Esophagus (tissue), 2 donors: ENCODE results near the gene GNG2. TPM values are rescaled to one million over a fixed set of nuclear protein-coding genes. Genes with fewer than 3 reads are reported as not detected.

Source experiments
- H3K27ac ChIP-seq, 2 donors: one replicate each; pipeline ENCODE4 v1.5.1; 2013; ENCODE audit warnings: low read depth in 2 of 2, mild to moderate bottlenecking in 2 of 2, inconsistent platforms in 1 of 2, low read length in 1 of 2, moderate library complexity in 1 of 2
- H3K27me3 ChIP-seq, 2 donors: one replicate each; pipeline ENCODE4 v1.6.1; 2013; ENCODE audit warnings: low read length in 2 of 2, control low read depth in 1 of 2, mild to moderate bottlenecking in 1 of 2; ENCODE audit not compliant: insufficient read depth in 2 of 2, control insufficient read depth in 1 of 2
- H3K36me3 ChIP-seq, 2 donors: one replicate each; pipeline ENCODE4 v1.6.1; 2013; ENCODE audit warnings: low read length in 1 of 2; ENCODE audit not compliant: control insufficient read depth in 2 of 2, insufficient read depth in 2 of 2
- H3K4me1 ChIP-seq, 2 donors: one replicate each; pipeline ENCODE4 v1.6.1; 2013; ENCODE audit warnings: low read length in 1 of 2; ENCODE audit not compliant: control insufficient read depth in 2 of 2, insufficient read depth in 2 of 2
- H3K4me3 ChIP-seq, 2 donors: one replicate each; pipeline ENCODE4 v1.5.1; 2013; ENCODE audit warnings: low read length in 2 of 2, mild to moderate bottlenecking in 2 of 2, low read depth in 1 of 2, moderate library complexity in 1 of 2
- H3K9me3 ChIP-seq, 2 donors: one replicate each; pipeline ENCODE4 v1.6.1; 2013; ENCODE audit warnings: mild to moderate bottlenecking in 2 of 2, low read depth in 1 of 2, low read length in 1 of 2, moderate library complexity in 1 of 2; ENCODE audit not compliant: control insufficient read depth in 2 of 2, insufficient read depth in 1 of 2
- WGBS, 2 donors: extraction: QIAGEN DNeasy Blood & Tissue Kit; methylation state at CpG; one replicate each; pipeline ENCODE4 v1.1.7; 2013; 5-methylcytosine and 5-hydroxymethylcytosine counted together
- polyA plus RNA-seq, 2 donors: library from polyadenylated mRNA; stranded (reverse); fragments of 200-250 nt; gene quantifications; one replicate each; pipeline ENCODE4 v1.2.3, GENCODE V29; 2013
- donor health status: healthy with polysubstance abuse.
- donor health status: Bipolar disorder and iron deficiency.

Gene GNG2
- polyA plus RNA-seq, 2 donors: 1.6 to 2.0 TPM

DNA sequence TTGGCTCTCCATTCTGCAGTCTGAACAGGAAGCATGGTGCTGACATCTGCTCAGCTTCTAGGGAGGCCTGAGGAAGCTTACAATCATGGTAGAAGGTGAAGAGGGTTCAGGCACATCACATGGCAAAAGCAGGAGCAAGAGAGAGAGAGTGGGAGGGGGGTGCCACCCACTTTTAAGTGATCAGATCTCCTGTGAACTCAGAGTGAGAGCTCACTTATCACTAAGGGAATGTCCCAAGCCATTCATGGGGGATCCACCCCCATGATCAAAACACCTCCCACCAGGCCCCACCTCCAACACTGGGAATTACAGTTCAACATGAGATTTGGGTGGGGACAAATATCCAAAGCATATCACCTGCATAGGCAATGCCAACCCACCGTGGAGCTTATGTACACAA lies 9.8 kb upstream of the GNG2 start:
- Histone ChIP-seq H3K27ac (no peak overlapping the region), H3K4me3 (no peak overlapping the region), H3K4me1 (no peaks in the 10 kb centered on the region), H3K9me3 (no peaks in the 10 kb centered on the region), H3K27me3 (no peaks in the 10 kb centered on the region), H3K36me3 (no peaks in the 10 kb centered on the region)
- 35 to 75% methylated on average over 1 of the region's 1 CpG for WGBS, 2 donors

DNA sequence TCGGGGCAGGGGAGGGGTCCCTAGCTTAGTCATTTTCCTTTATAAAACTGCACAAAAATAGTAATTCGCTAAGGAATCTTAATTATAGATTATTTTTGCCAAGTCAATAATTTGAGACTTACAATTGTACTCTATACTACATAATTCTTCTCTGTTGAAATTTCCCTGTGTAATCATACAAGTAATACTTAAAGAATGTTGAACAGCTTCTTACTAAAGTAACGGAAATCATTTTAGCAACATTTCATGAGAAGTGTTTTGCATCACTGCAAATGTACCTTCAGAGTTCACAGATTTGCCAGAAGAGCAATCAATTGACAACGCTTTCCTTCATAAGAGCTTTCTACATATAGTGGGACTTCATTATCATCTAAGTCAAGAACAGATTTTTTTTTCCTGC lies 7.9 kb upstream of the GNG2 start:
- Histone ChIP-seq H3K4me1 (no peaks in the 10 kb centered on the region), H3K4me3 (no peak overlapping the region), H3K9me3 (no peaks in the 10 kb centered on the region), H3K27ac (no peak overlapping the region), H3K27me3 (no peaks in the 10 kb centered on the region), H3K36me3 (no peaks in the 10 kb centered on the region)
- 65 to 70% methylated on average over 4 of the region's 4 CpGs for WGBS, 2 donors

- no peaks in the 10 kb centered on the region for H3K27me3 ChIP-seq
- no peaks in the 10 kb centered on the region for H3K36me3 ChIP-seq
- no peaks in the 10 kb centered on the region for H3K9me3 ChIP-seq
- no peak overlapping the region for H3K27ac ChIP-seq
- peaks cover 0 to 2% of the 10 kb centered on the region in 2 donors for H3K4me1 ChIP-seq
- 45 to 60% methylated on average over 3 of the region's 3 CpGs for WGBS, 2 donors
- no peak overlapping the region for H3K4me3 ChIP-seq
Observed at GRCh38 chr14:51855234-51855633, 5.2 kb upstream of the GNG2 start.

DNA sequence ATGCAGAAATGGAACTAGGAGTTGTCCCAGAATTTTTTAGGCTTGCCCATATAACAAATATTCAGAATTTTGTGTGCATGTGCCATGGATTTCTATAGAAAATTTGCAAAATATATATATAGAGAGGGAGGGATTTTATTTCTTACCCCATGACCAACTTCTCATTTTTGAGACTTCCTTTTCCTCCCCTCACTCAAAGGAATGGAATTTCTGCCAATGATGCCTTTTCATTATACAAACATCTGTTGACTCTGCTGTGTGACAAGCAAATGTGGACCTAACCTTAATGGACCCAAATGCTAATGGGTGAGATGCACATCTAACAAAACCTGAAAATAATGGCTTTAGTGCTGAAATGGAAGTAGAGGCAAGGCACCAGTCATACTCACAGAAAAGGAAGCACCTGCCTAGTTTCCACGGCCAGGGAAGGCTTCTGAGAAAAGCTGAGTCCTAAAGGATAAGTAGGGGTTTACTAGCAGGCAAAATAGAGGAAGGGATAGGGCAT lies 3.6 kb upstream of the GNG2 start:
- Histone ChIP-seq H3K4me3 (no peak overlapping the region), H3K27ac (no peak overlapping the region), H3K9me3 (no peaks in the 10 kb centered on the region), H3K36me3 (no peaks in the 10 kb centered on the region), H3K4me1 (peaks cover 0 to 3% of the 10 kb centered on the region in 2 donors), H3K27me3 (no peaks in the 10 kb centered on the region)
- WGBS, 2 donors: 87 to 90% methylated on average over 1 of the region's 1 CpG

GRCh38 chr14:51859131-51859530 lies 1.3 kb upstream of the GNG2 start:
- Histone ChIP-seq H3K4me3 (no peak overlapping the region), H3K36me3 (no peaks in the 10 kb centered on the region), H3K4me1 (peaks cover 0 to 3% of the 10 kb centered on the region in 2 donors), H3K27ac (no peak overlapping the region), H3K27me3 (no peaks in the 10 kb centered on the region), H3K9me3 (no peaks in the 10 kb centered on the region)
- 72 to 84% methylated on average over 5 of the region's 5 CpGs for WGBS, 2 donors

- H3K9me3 ChIP-seq: no peaks in the 10 kb centered on the region
- H3K4me1 ChIP-seq: peaks cover 0 to 3% of the 10 kb centered on the region in 2 donors
- no peaks in the 10 kb centered on the region for H3K36me3 ChIP-seq
- H3K27me3 ChIP-seq: no peaks in the 10 kb centered on the region
- 11 to 13% methylated on average over 12 of the region's 12 CpGs for WGBS, 2 donors
- H3K4me3 ChIP-seq: peak overlapping the region; percentile 15 to 42
- peak overlapping the region in 1 of 2 donors; percentile 13 for H3K27ac ChIP-seq
Observed at GRCh38 chr14:51860825-51861499, 550 bp downstream of the GNG2 start.

DNA sequence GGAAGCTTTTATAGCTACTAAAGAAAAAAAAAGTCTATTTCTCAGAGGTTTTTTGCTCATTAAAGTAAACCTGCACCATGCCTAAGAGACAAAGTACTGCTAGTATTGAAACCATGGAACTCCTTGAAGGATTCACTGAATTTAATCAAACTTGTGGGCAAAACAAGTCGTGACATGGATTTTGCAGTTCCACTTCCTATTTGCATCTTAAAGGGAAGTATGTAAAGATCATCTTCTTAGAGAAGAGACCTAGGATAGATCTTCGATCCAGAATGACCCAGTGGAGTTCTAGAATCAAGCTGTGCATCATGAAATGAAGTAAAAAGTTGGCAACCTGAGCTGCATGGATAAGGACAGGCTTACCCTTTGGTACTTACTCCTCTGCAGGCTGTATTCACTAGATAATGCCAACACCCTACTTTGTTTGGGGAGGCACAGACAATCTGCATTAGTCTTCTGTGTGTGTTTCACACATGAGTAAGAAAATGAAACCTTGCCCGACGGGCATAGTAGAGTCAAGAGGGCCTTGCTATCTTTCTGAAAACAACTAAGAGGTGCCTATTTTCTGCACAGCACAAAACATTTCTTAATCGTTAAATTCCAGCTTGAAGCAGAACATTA lies 1.9 kb downstream of the GNG2 start:
- H3K4me3 ChIP-seq: peak overlapping the region; percentile 1 to 3
- no peaks in the 10 kb centered on the region for H3K36me3 ChIP-seq
- WGBS, 2 donors: 47 to 48% methylated on average over 5 of the region's 5 CpGs
- H3K27me3 ChIP-seq: no peaks in the 10 kb centered on the region
- no peak overlapping the region for H3K27ac ChIP-seq
- no peaks in the 10 kb centered on the region for H3K9me3 ChIP-seq
- H3K4me1 ChIP-seq: peaks cover 0 to 3% of the 10 kb centered on the region in 2 donors

DNA sequence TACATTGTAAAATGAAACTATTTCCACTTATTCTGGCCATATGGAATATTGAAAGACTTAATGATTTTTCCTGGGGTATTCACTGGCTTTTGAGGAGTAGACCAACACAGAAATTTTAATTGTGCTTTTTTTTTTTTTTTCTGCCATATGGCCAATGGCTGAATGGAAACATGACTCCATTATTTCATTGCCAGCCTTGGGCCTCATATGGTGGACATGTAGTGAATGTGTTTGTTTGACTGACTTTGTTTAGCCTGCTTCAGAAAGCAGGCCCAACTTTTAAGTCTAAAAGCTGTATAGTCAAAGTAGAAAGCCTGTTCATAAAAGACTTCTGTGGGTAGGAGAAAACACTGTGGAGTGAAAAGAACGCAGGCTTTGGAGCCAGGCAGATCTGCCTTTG lies 2.4 kb downstream of the GNG2 start:
- Histone ChIP-seq H3K27ac (no peak overlapping the region), H3K9me3 (no peaks in the 10 kb centered on the region), H3K4me1 (peaks cover 0 to 3% of the 10 kb centered on the region in 2 donors), H3K4me3 (no peak overlapping the region), H3K27me3 (no peaks in the 10 kb centered on the region), H3K36me3 (no peaks in the 10 kb centered on the region)
- WGBS, 2 donors: 76 to 78% methylated on average over 1 of the region's 1 CpG

DNA sequence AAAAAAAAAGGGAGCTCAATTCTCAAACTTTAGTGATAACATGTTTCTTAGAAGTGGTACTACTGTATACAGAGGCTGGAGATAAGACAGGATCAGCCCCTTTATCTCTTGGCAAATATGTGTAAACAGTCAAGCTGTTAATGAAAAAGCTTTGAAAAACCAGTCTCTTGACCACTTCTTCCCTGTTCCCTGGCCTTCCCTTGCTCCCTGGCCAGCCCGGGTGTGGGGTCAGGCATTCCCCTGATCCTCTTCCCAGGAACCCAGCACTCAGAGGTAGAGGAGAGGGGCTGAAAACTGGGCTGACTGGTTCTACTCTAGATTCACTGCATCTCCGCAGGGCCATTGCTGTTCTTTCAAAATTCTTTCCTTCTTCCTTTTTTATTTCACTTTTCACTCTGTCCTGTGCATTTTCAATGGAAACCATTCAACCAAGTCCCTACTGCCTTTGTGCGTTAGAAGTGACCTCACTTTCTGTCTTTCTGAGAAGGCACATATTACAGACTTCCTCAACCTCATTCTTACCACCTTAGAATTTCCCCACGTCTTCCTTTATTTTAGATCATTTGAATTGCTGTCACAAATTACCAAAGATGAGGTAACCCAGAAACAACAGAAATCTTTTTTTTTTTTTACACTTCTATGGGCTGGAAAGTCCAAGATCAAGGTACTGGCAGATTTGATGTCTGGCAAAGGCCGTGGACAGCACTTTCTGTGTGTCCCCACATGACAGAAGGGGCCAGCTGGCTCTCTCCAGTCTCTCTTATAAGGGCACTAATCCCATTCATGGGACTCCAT lies 5.7 kb downstream of the GNG2 start:
- 50 to 62% methylated on average over 5 of the region's 5 CpGs for WGBS, 2 donors

More for the DNA sequence above, 5.7 kb downstream of the GNG2 start:
- H3K4me1 ChIP-seq: no peaks in the 10 kb centered on the region
- H3K36me3 ChIP-seq: no peaks in the 10 kb centered on the region
- no peaks in the 10 kb centered on the region for H3K9me3 ChIP-seq
- H3K4me3 ChIP-seq: no peak overlapping the region
- H3K27ac ChIP-seq: peak overlapping the region in 1 of 2 donors; percentile 30
- no peaks in the 10 kb centered on the region for H3K27me3 ChIP-seq
